AG04449 (cell line): ENCODE data around the gene RHOU.
"Not testable (repeated sequence)": the region's sequence is repeated elsewhere in the genome, so short reads cannot be mapped to it uniquely, and the experiment has no call there.

Experiments used
- CTCF ChIA-PET: fragments of 350-600 bp; formaldehyde crosslinking; extraction: SDS; loops from one replicate; lab custom pipeline; 2021; ENCODE audit warnings: antibody characterized with exemption; lab: Yijun Ruan, JAX
- POLR2A ChIA-PET: fragments of 400-600, 350-600 bp; formaldehyde crosslinking; extraction: SDS; loops from one replicate; lab custom pipeline; 2020; ENCODE audit warnings: antibody characterized with exemption, inconsistent platforms; lab: Yijun Ruan, JAX
- DNase-seq: peaks from one replicate; pipeline ENCODE4 v3.0.0-alpha.2; 2010; ENCODE audit warnings: low read depth, low spot score
- H3K4me3 ChIP-seq: 2 replicates; pipeline ENCODE4 v1.5.1; 2011; ENCODE audit warnings: low read depth, mild to moderate bottlenecking, control low read depth, low read length
- CTCF ChIP-seq: IDR thresholded peaks from one replicate; pipeline ENCODE4 v1.5.1; 2011; ENCODE audit warnings: mild to moderate bottlenecking, moderate library complexity, low read length, control low read depth, inconsistent platforms; ENCODE audit not compliant: insufficient read depth; ENCODE audit errors: missing control alignments

The RHOU gene

GRCh38 chr1:228734881-228735801 is at the start of gene RHOU:
Gene RHOU, plus strand, starts transcription at chr1:228735479. Its CDS starts 264 bp downstream, at chr1:228735743.
- POLR2A ChIA-PET = no interaction called here
- CTCF ChIA-PET = interaction anchor here (0.6 to 6.5 kb wide), 13 partner anchors 8 to 523 kb away, joined by 3 to 66 read pairs (median 3); no protein-coding TSS in a partner anchor
- no peak for DNase-seq
- TF ChIP-seq CTCF = peak; percentile 34
- H3K4me3 ChIP-seq = peak within 1 kb of the TSS; percentile 59

- ChIA-PET POLR2A (no interaction called here), CTCF (interaction anchor here (1.4 kb wide), 1 partner anchor 539 kb away, joined by 3 read pairs; no protein-coding TSS in a partner anchor)
- no peak overlapping the region for H3K4me3 ChIP-seq
- no peak for TF ChIP-seq CTCF
- no peak for DNase-seq
Measured at GRCh38 chr1:228687587-228687986, 47.7 kb upstream of the RHOU start.

GRCh38 chr1:228689255-228689654 is 46.0 kb upstream of the RHOU start:
- TF ChIP-seq CTCF = no peak
- ChIA-PET POLR2A (no interaction called here), CTCF (interaction anchor here (1.2 to 1.7 kb wide), 3 partner anchors 25 to 565 kb away, joined by 3 to 6 read pairs (median 5); no protein-coding TSS in a partner anchor)
- H3K4me3 ChIP-seq = no peak overlapping the region
- no peak for DNase-seq

GRCh38 chr1:228691211-228691610 is 44.1 kb upstream of the RHOU start:
- no peak overlapping the region for H3K4me3 ChIP-seq
- ChIA-PET CTCF (interaction anchor here (0.6 to 2.0 kb wide), 5 partner anchors 518 to 567 kb away, joined by 3 to 17 read pairs (median 4); no protein-coding TSS in a partner anchor), POLR2A (no interaction called here)
- no peak for TF ChIP-seq CTCF
- DNase-seq = no peak

GRCh38 chr1:228691926-228692325 is 43.4 kb upstream of the RHOU start:
- no peak for TF ChIP-seq CTCF
- DNase-seq = no peak
- ChIA-PET CTCF (interaction anchor here (1.0 to 2.0 kb wide), 5 partner anchors 27 to 566 kb away, joined by 3 to 17 read pairs (median 4); no protein-coding TSS in a partner anchor), POLR2A (no interaction called here)
- no peak overlapping the region for H3K4me3 ChIP-seq

- CTCF ChIA-PET, POLR2A ChIA-PET, DNase-seq, H3K4me3 ChIP-seq: not testable (repeated sequence)
Measured at GRCh38 chr1:228694447-228694846, 40.8 kb upstream of the RHOU start.
